Fibroblast of pulmonary artery (primary cell): ENCODE results near the gene RBMS2.
"Not testable (repeated sequence)": the region's sequence is repeated elsewhere in the genome, so short reads cannot be mapped to it uniquely, and the experiment has no call there.

Experiments used
- DNase-seq: peaks from one replicate; pipeline ENCODE4 v3.0.0-alpha.2; 2010; ENCODE audit warnings: low read depth
- H3K4me3 ChIP-seq: replicated peaks from 2 replicates; pipeline ENCODE4 v1.5.1; 2011; ENCODE audit warnings: low read depth, mild to moderate bottlenecking, control low read depth, low read length, moderate library complexity
- CTCF ChIP-seq: IDR thresholded peaks from 2 replicates; pipeline ENCODE4 v1.5.1; 2011; ENCODE audit warnings: mild to moderate bottlenecking, control low read depth, low read length, inconsistent platforms; ENCODE audit errors: missing control alignments

RBMS2 gene

GRCh38 chr12:56510786-56511185, 10.8 kb upstream of the RBMS2 start:
- no peak for TF ChIP-seq CTCF
- no peak for DNase-seq
- H3K4me3 ChIP-seq, result no peak overlapping the region

DNA sequence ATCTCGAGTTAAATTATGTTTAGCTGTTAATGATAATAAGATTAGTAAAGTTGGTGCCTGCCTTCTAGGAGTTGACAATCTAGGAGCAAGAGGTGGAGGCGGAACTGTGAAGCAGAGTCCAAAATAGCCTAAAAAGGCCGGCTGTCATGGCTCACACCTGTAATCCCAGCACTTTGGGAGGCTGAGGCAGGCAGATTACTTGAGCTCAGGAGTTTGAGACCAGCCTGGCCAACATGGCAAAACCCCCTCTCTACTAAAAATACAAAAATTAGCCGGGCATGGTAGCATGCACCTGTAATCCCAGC, 7.7 kb upstream of the RBMS2 start:
- DNase-seq, H3K4me3 ChIP-seq: not testable (repeated sequence)

GRCh38 chr12:56517854-56518253, 3.8 kb upstream of the RBMS2 start:
- DNase-seq, result no peak
- TF ChIP-seq CTCF, result no peak
- H3K4me3 ChIP-seq, result no peak overlapping the region

DNA sequence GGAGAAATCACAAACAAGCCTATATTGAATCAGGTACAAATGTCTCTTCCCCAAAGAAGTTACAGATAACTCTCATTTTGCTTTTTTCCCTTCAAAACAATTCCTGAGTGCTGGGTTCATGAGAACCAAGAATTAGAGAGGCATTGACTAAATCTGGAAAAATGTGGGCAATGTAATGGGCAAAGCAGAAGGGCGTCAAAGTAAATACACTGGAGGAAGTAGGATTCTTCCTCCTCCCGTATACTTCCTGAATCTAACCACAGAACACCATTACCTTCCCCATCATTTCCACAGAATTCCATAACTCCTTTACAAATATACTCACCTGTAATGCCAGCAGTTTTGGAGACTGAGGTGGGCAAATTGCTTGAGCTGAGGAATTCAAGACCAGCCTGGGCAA, 3.0 kb upstream of the RBMS2 start:
- no peak for TF ChIP-seq CTCF
- DNase-seq, result peak; percentile 43
- H3K4me3 ChIP-seq, result no peak overlapping the region

- peak overlapping the region; percentile 14 for H3K4me3 ChIP-seq
- TF ChIP-seq CTCF, result no peak
- DNase-seq, result peak; percentile 46
These were observed 1.6 kb upstream of the RBMS2 start for GRCh38 chr12:56520048-56520447.

- peak overlapping the region; percentile 62 for H3K4me3 ChIP-seq
- peak; percentile 60 for DNase-seq
- no peak for TF ChIP-seq CTCF
These were observed 1.1 kb upstream of the RBMS2 start for GRCh38 chr12:56520506-56520905.

DNA sequence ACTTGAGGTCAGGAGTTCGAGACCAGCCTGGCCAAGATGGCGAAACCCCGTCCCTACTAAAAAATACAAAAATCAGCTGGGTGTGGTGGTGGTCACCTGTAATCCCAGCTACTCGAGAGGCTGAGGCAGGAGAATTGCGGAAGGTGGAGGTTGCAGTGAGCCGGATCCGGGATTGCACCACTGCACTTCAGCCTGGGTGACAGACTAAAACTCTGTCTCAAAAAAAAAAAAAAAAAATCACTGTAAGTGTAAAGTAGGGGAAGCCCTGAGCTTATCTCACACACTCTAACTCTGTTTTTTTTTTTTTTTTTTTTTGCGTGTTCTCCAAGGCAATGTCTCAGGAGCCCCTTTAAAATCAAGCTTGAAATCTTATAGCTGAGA, 421 bp upstream of the RBMS2 start:
- DNase-seq, result no peak
- no peak for TF ChIP-seq CTCF
- peak overlapping the region; percentile 62 for H3K4me3 ChIP-seq

- TF ChIP-seq CTCF, result no peak
- peak overlapping the region; percentile 62 for H3K4me3 ChIP-seq
- peak; percentile 28 for DNase-seq
These were observed 982 bp downstream of the RBMS2 start for GRCh38 chr12:56522411-56523193.
